Liver (tissue), 9 donors: ENCODE results near the gene SLC66A1. TPM values are rescaled to one million over a fixed set of nuclear protein-coding genes. Genes with fewer than 3 reads are reported as not detected.

Experiments used
- DNase-seq: peaks from one replicate; pipeline ENCODE4 v3.0.0-alpha.2; 2017; ENCODE audit warnings: low spot score
- H3K27ac ChIP-seq, 2 donors: one replicate each; pipeline ENCODE4 v1.7.0; 2013; ENCODE audit warnings: inconsistent platforms in 2 of 2, low read length in 2 of 2, control low read depth in 1 of 2, low read depth in 1 of 2, mild to moderate bottlenecking in 1 of 2
- H3K27me3 ChIP-seq, 4 donors: one replicate each; pipeline versions ENCODE4 v1.6.1 to v1.7.0; 2013; ENCODE audit warnings: low read length in 3 of 4, inconsistent platforms in 1 of 4, mild to moderate bottlenecking in 1 of 4, moderate library complexity in 1 of 4; ENCODE audit not compliant: control insufficient read depth in 4 of 4, insufficient read depth in 4 of 4
- H3K36me3 ChIP-seq, 4 donors: one replicate each; pipeline versions ENCODE4 v1.6.1 to v1.7.0; 2013; ENCODE audit warnings: low read length in 3 of 4, mild to moderate bottlenecking in 3 of 4, low read depth in 1 of 4, moderate library complexity in 1 of 4; ENCODE audit not compliant: control insufficient read depth in 4 of 4, insufficient read depth in 3 of 4
- H3K4me1 ChIP-seq, 4 donors: one replicate each; pipeline versions ENCODE4 v1.6.1 to v1.7.0; 2013; ENCODE audit warnings: low read length in 3 of 4, mild to moderate bottlenecking in 3 of 4, moderate library complexity in 1 of 4; ENCODE audit not compliant: control insufficient read depth in 4 of 4, insufficient read depth in 4 of 4
- H3K4me3 ChIP-seq, 3 donors: one replicate each; pipeline versions ENCODE4 v1.6.1 to v1.7.0; 2013; ENCODE audit warnings: low read length in 3 of 3, control low read depth in 1 of 3, low read depth in 1 of 3, mild to moderate bottlenecking in 1 of 3
- H3K9ac ChIP-seq, 2 donors: one replicate each; pipeline ENCODE4 v1.7.0; 2013; ENCODE audit warnings: low read length in 2 of 2, mild to moderate bottlenecking in 2 of 2, moderate library complexity in 2 of 2, control low read depth in 1 of 2, low read depth in 1 of 2
- H3K9me3 ChIP-seq, 4 donors: one replicate each; pipeline versions ENCODE4 v1.6.1 to v1.7.0; 2013; ENCODE audit warnings: low read length in 3 of 4; ENCODE audit not compliant: control insufficient read depth in 4 of 4
- ATF3 ChIP-seq: IDR thresholded peaks from 2 replicates; pipeline ENCODE4 v1.6.1; 2016; ENCODE audit warnings: antibody characterized with exemption
- EGR1 ChIP-seq, 2 donors: IDR thresholded peaks; 2 replicates each; pipeline ENCODE4 v1.6.1; 2016 to 2018; ENCODE audit warnings: antibody characterized with exemption in 2 of 2, low read depth in 2 of 2
- FOXA1 ChIP-seq: IDR thresholded peaks from 2 replicates; pipeline ENCODE4 v1.6.1; 2016; ENCODE audit warnings: antibody characterized with exemption
- FOXA2 ChIP-seq: IDR thresholded peaks from 2 replicates; pipeline ENCODE4 v1.6.1; 2016; ENCODE audit warnings: antibody characterized with exemption
- GABPA ChIP-seq, 2 donors: IDR thresholded peaks in 1 of 2; conservative IDR thresholded peaks in 1 of 2; 2 replicates each; pipeline ENCODE4 v1.6.1; 2016; ENCODE audit warnings: antibody characterized with exemption in 2 of 2, mild to moderate bottlenecking in 1 of 2, moderate library complexity in 1 of 2
- HNF4A ChIP-seq, 2 donors: conservative IDR thresholded peaks; 2 replicates each; pipeline ENCODE4 v1.6.1; 2016; ENCODE audit warnings: antibody characterized with exemption in 2 of 2, mild to moderate bottlenecking in 2 of 2
- HNF4G ChIP-seq: IDR thresholded peaks from 2 replicates; pipeline ENCODE4 v1.6.1; 2016; ENCODE audit warnings: antibody characterized with exemption
- JUND ChIP-seq, 2 donors: IDR thresholded peaks; 2 replicates each; pipeline ENCODE4 v1.6.1; 2016; ENCODE audit warnings: antibody characterized with exemption in 2 of 2
- NR2F2 ChIP-seq: IDR thresholded peaks from 2 replicates; pipeline ENCODE4 v1.6.1; 2016; ENCODE audit warnings: antibody characterized with exemption
- RAD21 ChIP-seq, 2 donors: IDR thresholded peaks; 2 replicates each; pipeline ENCODE4 v1.6.1; 2016; ENCODE audit warnings: antibody characterized with exemption in 2 of 2, mild to moderate bottlenecking in 2 of 2
- RXRA ChIP-seq, 2 donors: IDR thresholded peaks; 2 replicates each; pipeline ENCODE4 v1.6.1; 2017 to 2018; ENCODE audit warnings: antibody characterized with exemption in 2 of 2, mild to moderate bottlenecking in 1 of 2
- SP1 ChIP-seq: IDR thresholded peaks from 2 replicates; pipeline ENCODE4 v1.6.1; 2018; ENCODE audit warnings: antibody characterized with exemption, mild to moderate bottlenecking
- TAF1 ChIP-seq: conservative IDR thresholded peaks from 2 replicates; pipeline ENCODE4 v1.6.1; 2016; ENCODE audit warnings: antibody characterized with exemption, mild to moderate bottlenecking
- YY1 ChIP-seq: IDR thresholded peaks from 2 replicates; pipeline ENCODE4 v1.6.1; 2016; ENCODE audit warnings: antibody characterized with exemption, mild to moderate bottlenecking
- WGBS: extraction: QIAGEN DNeasy Blood & Tissue Kit; methylation state at CpG from one replicate; pipeline ENCODE4 v1.1.7; 2013; 5-methylcytosine and 5-hydroxymethylcytosine counted together
- polyA plus RNA-seq, 2 donors: library from polyadenylated mRNA; stranded (reverse) in 1 of 2; unstranded in 1 of 2; fragments of 200-250 nt in 1 of 2; fragments of >200 nt in 1 of 2; fragmentation: Nextera tagmentation in 1 of 2; extraction: Ambion mirVana in 1 of 2; gene quantifications; one replicate each; pipeline versions ENCODE4 v1.2.1 to v1.2.3, GENCODE V29; 2013 to 2015
- total RNA-seq, 2 donors: library from RNA; depleted of rRNA; stranded (reverse); fragments of >200 nt; gene quantifications; one replicate each; pipeline ENCODE4 v1.2.3, GENCODE V29; 2014
- TF ChIP-seq, protein P1 (sequence below): fragments of 150-350 bp; IDR thresholded peaks from 2 replicates; pipeline ENCODE4 v1.5.1; 2017; ENCODE audit warnings: improper control_type of control experiment, low read depth, low read length; ENCODE audit not compliant: missing input control
- TF ChIP-seq, protein P2 (sequence below): IDR thresholded peaks from 2 replicates; pipeline ENCODE4 v1.6.1; 2016; ENCODE audit warnings: antibody characterized with exemption
- TF ChIP-seq, protein P3 (sequence below): IDR thresholded peaks from 2 replicates; pipeline ENCODE4 v1.6.1; 2016; ENCODE audit warnings: antibody characterized with exemption
- TF ChIP-seq, protein P4 (sequence below): IDR thresholded peaks from 2 replicates; pipeline ENCODE4 v1.6.1; 2016; ENCODE audit warnings: antibody characterized with exemption, mild to moderate bottlenecking
- donor health status: healthy.
- donor health status: healthy.
- donor health status: healthy.
- donor health status: healthy.
- donor health status: healthy.

The SLC66A1 gene
- total and polyA plus RNA-seq, 4 donors, result 6.8 to 16.0 (median 14.0) TPM

- Histone ChIP-seq H3K9me3 (no peaks in the 10 kb centered on the region), H3K9ac (no peak overlapping the region), H3K4me1 (no peaks in the 10 kb centered on the region), H3K36me3 (peaks cover 0 to 68% (median 23%) of the 10 kb centered on the region in 4 donors), H3K27ac (no peak overlapping the region), H3K27me3 (no peaks in the 10 kb centered on the region), H3K4me3 (no peak overlapping the region)
- 98% methylated on average over 7 of the region's 7 CpGs for WGBS
- DNase-seq, result no peak
- TF ChIP-seq YY1 (no peak), RAD21 (IDR thresholded peaks at IDR 0.05) (no peak), FOXA1 (no peak), FOXA2 (no peak), ATF3 (no peak), GABPA (IDR thresholded peaks at IDR 0.05 in 1 of 2, conservative IDR thresholded peaks at IDR 0.05 in 1 of 2) (no peak), RXRA (IDR thresholded peaks at IDR 0.05) (no peak), TAF1 (no peak), HNF4G (no peak)
- TF ChIP-seq, protein P1, sequence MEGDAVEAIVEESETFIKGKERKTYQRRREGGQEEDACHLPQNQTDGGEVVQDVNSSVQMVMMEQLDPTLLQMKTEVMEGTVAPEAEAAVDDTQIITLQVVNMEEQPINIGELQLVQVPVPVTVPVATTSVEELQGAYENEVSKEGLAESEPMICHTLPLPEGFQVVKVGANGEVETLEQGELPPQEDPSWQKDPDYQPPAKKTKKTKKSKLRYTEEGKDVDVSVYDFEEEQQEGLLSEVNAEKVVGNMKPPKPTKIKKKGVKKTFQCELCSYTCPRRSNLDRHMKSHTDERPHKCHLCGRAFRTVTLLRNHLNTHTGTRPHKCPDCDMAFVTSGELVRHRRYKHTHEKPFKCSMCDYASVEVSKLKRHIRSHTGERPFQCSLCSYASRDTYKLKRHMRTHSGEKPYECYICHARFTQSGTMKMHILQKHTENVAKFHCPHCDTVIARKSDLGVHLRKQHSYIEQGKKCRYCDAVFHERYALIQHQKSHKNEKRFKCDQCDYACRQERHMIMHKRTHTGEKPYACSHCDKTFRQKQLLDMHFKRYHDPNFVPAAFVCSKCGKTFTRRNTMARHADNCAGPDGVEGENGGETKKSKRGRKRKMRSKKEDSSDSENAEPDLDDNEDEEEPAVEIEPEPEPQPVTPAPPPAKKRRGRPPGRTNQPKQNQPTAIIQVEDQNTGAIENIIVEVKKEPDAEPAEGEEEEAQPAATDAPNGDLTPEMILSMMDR, result no peak
- TF ChIP-seq, protein P2, sequence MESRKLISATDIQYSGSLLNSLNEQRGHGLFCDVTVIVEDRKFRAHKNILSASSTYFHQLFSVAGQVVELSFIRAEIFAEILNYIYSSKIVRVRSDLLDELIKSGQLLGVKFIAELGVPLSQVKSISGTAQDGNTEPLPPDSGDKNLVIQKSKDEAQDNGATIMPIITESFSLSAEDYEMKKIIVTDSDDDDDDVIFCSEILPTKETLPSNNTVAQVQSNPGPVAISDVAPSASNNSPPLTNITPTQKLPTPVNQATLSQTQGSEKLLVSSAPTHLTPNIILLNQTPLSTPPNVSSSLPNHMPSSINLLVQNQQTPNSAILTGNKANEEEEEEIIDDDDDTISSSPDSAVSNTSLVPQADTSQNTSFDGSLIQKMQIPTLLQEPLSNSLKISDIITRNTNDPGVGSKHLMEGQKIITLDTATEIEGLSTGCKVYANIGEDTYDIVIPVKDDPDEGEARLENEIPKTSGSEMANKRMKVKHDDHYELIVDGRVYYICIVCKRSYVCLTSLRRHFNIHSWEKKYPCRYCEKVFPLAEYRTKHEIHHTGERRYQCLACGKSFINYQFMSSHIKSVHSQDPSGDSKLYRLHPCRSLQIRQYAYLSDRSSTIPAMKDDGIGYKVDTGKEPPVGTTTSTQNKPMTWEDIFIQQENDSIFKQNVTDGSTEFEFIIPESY, result no peak
Observed at GRCh38 chr1:19376428-19377372, 64.6 kb downstream of the SLC66A1 start.

DNA sequence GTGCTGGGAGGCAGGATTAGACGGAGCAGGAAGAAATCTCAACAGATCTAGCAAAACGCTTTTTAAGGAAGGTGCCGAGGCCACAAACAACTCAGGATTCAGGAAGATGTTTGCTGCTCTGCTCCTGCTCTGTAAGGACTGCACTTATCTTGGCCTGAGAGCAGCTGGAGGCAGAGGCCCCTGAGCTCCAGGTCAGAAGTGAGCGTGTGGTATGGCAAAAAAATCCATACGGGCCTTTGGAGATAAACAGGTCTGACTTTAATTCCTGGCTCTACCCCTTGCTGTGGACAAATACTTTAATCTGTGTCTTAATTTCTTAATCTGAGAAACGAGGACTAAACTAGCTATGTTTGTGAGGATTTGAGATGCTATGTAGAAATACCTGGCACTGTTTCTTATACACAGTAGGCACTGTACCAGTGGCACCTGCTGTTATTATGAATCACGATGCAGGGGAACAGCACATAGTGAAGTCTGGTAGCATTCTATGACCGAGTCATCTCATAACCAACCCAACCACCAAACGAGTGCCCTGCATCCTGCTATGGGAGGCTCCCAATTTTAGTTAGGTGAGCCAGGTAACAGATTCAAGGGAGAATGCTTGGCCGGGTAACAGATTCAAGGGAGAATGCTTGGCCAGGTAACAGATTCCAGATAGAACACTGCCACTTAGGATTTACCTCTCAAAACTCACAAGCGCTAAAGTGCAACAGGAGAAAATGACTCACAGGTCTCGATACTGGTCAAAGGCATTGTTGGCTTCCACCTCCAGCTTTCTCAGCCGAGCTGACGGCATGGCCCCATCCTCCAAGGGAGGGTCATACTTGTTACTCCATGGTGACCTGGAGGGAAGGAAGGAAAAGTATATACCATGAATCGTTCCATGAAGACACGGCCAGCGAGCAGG lies 65.9 kb downstream of the SLC66A1 start:
- H3K4me3 ChIP-seq, result no peak overlapping the region
- 95% methylated on average over 17 of the region's 17 CpGs for WGBS
- H3K27ac ChIP-seq, result no peak overlapping the region
- no peak for DNase-seq
- no peak overlapping the region for H3K9ac ChIP-seq
- no peaks in the 10 kb centered on the region for H3K27me3 ChIP-seq
- no peak for TF ChIP-seq FOXA1
- TF ChIP-seq RXRA (IDR thresholded peaks at IDR 0.05), result no peak
- TF ChIP-seq GABPA (IDR thresholded peaks at IDR 0.05 in 1 of 2, conservative IDR thresholded peaks at IDR 0.05 in 1 of 2), result no peak
- TF ChIP-seq YY1, result no peak
- no peak for TF ChIP-seq SP1
- TF ChIP-seq, protein P3, sequence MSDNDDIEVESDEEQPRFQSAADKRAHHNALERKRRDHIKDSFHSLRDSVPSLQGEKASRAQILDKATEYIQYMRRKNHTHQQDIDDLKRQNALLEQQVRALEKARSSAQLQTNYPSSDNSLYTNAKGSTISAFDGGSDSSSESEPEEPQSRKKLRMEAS, result no peak
- no peak for TF ChIP-seq HNF4G
- TF ChIP-seq, protein P4, sequence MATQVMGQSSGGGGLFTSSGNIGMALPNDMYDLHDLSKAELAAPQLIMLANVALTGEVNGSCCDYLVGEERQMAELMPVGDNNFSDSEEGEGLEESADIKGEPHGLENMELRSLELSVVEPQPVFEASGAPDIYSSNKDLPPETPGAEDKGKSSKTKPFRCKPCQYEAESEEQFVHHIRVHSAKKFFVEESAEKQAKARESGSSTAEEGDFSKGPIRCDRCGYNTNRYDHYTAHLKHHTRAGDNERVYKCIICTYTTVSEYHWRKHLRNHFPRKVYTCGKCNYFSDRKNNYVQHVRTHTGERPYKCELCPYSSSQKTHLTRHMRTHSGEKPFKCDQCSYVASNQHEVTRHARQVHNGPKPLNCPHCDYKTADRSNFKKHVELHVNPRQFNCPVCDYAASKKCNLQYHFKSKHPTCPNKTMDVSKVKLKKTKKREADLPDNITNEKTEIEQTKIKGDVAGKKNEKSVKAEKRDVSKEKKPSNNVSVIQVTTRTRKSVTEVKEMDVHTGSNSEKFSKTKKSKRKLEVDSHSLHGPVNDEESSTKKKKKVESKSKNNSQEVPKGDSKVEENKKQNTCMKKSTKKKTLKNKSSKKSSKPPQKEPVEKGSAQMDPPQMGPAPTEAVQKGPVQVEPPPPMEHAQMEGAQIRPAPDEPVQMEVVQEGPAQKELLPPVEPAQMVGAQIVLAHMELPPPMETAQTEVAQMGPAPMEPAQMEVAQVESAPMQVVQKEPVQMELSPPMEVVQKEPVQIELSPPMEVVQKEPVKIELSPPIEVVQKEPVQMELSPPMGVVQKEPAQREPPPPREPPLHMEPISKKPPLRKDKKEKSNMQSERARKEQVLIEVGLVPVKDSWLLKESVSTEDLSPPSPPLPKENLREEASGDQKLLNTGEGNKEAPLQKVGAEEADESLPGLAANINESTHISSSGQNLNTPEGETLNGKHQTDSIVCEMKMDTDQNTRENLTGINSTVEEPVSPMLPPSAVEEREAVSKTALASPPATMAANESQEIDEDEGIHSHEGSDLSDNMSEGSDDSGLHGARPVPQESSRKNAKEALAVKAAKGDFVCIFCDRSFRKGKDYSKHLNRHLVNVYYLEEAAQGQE, result no peak
- no peak for TF ChIP-seq NR2F2
- no peak for TF ChIP-seq RAD21 (IDR thresholded peaks at IDR 0.05)
- TF ChIP-seq HNF4A (conservative IDR thresholded peaks at IDR 0.05), result no peak
- TF ChIP-seq TAF1, result no peak
- no peak for TF ChIP-seq JUND (IDR thresholded peaks at IDR 0.05)
- no peak for TF ChIP-seq EGR1 (IDR thresholded peaks at IDR 0.05; ENCODE audit: low read depth in 2 of 2)
- TF ChIP-seq, protein P2, result no peak
- peaks cover 0 to 67% (median 22%) of the 10 kb centered on the region in 4 donors for H3K36me3 ChIP-seq
- H3K4me1 ChIP-seq, result no peaks in the 10 kb centered on the region
- H3K9me3 ChIP-seq, result no peaks in the 10 kb centered on the region
